GM12865 (cell line): ENCODE measurements around the gene APLP1.

ENCODE experiments used
- DNase-seq: peaks from one replicate; pipeline ENCODE4 v3.0.0; 2010; ENCODE audit warnings: low read depth
- H3K4me3 ChIP-seq: 2 replicates; pipeline ENCODE4 v1.5.1; 2011; ENCODE audit warnings: mild to moderate bottlenecking, low read depth, low read length, control low read depth
- CTCF ChIP-seq: IDR thresholded peaks from 2 replicates; pipeline ENCODE4 v1.5.1; 2011; ENCODE audit warnings: low read length, control low read depth, low read depth, inconsistent platforms; ENCODE audit not compliant: insufficient read depth; ENCODE audit errors: missing control alignments

Gene APLP1

GRCh38 chr19:35919306-35919705 is 50.9 kb downstream of the APLP1 start:
- no peak for DNase-seq
- no peak overlapping the region for H3K4me3 ChIP-seq
- TF ChIP-seq CTCF, result no peak

- H3K4me3 ChIP-seq, result no peak overlapping the region
- TF ChIP-seq CTCF, result no peak
- no peak for DNase-seq
Measured at GRCh38 chr19:35921012-35921411, 52.6 kb downstream of the APLP1 start.

GRCh38 chr19:35925501-35925900 is 57.1 kb downstream of the APLP1 start:
- DNase-seq, result no peak
- TF ChIP-seq CTCF, result no peak
- no peak overlapping the region for H3K4me3 ChIP-seq

GRCh38 chr19:35928507-35928906 is 60.1 kb downstream of the APLP1 start:
- no peak for TF ChIP-seq CTCF
- DNase-seq, result no peak

More at GRCh38 chr19:35928507-35928906, 60.1 kb downstream of the APLP1 start:
- no peak overlapping the region for H3K4me3 ChIP-seq
